T-helper 17 cell (primary cell): ENCODE measurements around the gene LHFPL3. TPM values are rescaled to one million over a fixed set of nuclear protein-coding genes. Genes with fewer than 3 reads are reported as not detected.
"Not testable (repeated sequence)": the region's sequence is repeated elsewhere in the genome, so short reads cannot be mapped to it uniquely, and the experiment has no call there.

ENCODE experiments used
- ATAC-seq: fragments of 150-1000 bp; cut with Tn5 transposase; 2 replicates; pipeline ENCODE4 v1.10.0; 2021; ENCODE audit warnings: mild to moderate bottlenecking, moderate library complexity
- DNase-seq, 3 donors: peaks; one replicate each; pipeline versions ENCODE4 v3.0.0 to v3.0.0-alpha.2; 2020 to 2021
- H3K9me3 ChIP-seq: one replicate; pipeline ENCODE4 v1.7.0; 2013; ENCODE audit warnings: low read length, mild to moderate bottlenecking; ENCODE audit not compliant: control insufficient read depth, poor library complexity, severe bottlenecking
- H3K27ac Mint-ChIP-seq: one replicate; pipeline ENCODE4 v1.8.0; 2022; ENCODE audit warnings: mild to moderate bottlenecking, moderate library complexity, mixed read lengths
- H3K27me3 Mint-ChIP-seq: one replicate; pipeline ENCODE4 v1.8.0; 2022; ENCODE audit warnings: mixed read lengths
- H3K36me3 Mint-ChIP-seq: one replicate; pipeline ENCODE4 v1.8.0; 2022; ENCODE audit warnings: low read depth, mixed read lengths
- H3K4me1 Mint-ChIP-seq: one replicate; pipeline ENCODE4 v1.8.0; 2022; ENCODE audit warnings: mild to moderate bottlenecking, mixed read lengths
- H3K4me3 Mint-ChIP-seq: one replicate; pipeline ENCODE4 v1.8.0; 2022; ENCODE audit warnings: mild to moderate bottlenecking, moderate library complexity, mixed read lengths
- total RNA-seq, 4 donors: library from RNA in 2 of 4; stranded (reverse) in 2 of 4; gene quantifications; one replicate each; pipeline ENCODE4 v1.2.3 and lab custom pipeline; 2022 to 2026

The LHFPL3 gene
- total RNA-seq, 2 donors from 2014 or later = not detected

- H3K27ac Mint-ChIP-seq = no peak overlapping the region
- no peaks in the 10 kb centered on the region for H3K4me1 Mint-ChIP-seq
- DNase-seq (no peak), ATAC-seq (no peak)
- H3K9me3 ChIP-seq = no peaks in the 10 kb centered on the region
- H3K36me3 Mint-ChIP-seq = peaks cover 2% of the 10 kb centered on the region
- no peak overlapping the region for H3K4me3 Mint-ChIP-seq
- peaks cover 32% of the 10 kb centered on the region for H3K27me3 Mint-ChIP-seq
Observed at GRCh38 chr7:104652865-104653264, 324.5 kb downstream of the LHFPL3 start.

- ATAC-seq = no peak
- no peak overlapping the region for H3K4me3 Mint-ChIP-seq
- H3K9me3 ChIP-seq = no peaks in the 10 kb centered on the region
- no peaks in the 10 kb centered on the region for H3K4me1 Mint-ChIP-seq
- peaks cover 22% of the 10 kb centered on the region for H3K27me3 Mint-ChIP-seq
- no peak overlapping the region for H3K27ac Mint-ChIP-seq
- peaks cover 2% of the 10 kb centered on the region for H3K36me3 Mint-ChIP-seq
- no peak for DNase-seq
Observed at GRCh38 chr7:104653825-104654401, 325.5 kb downstream of the LHFPL3 start.

- Mint-ChIP-seq H3K27ac (no peak overlapping the region), H3K4me1 (peaks cover 2% of the 10 kb centered on the region), H3K4me3 (no peak overlapping the region), H3K27me3 (peaks cover 10% of the 10 kb centered on the region), H3K36me3 (peaks cover 2% of the 10 kb centered on the region)
- H3K9me3 ChIP-seq = no peaks in the 10 kb centered on the region
- ATAC-seq = no peak
- no peak for DNase-seq
Observed at GRCh38 chr7:104655592-104655991, 327.2 kb downstream of the LHFPL3 start.

GRCh38 chr7:104656467-104656866 lies 328.1 kb downstream of the LHFPL3 start:
- peaks cover 2% of the 10 kb centered on the region for H3K36me3 Mint-ChIP-seq
- H3K4me1 Mint-ChIP-seq = peaks cover 2% of the 10 kb centered on the region
- DNase-seq = no peak
- no peak overlapping the region for H3K4me3 Mint-ChIP-seq
- H3K27ac Mint-ChIP-seq = no peak overlapping the region
- no peaks in the 10 kb centered on the region for H3K9me3 ChIP-seq
- peaks cover 4% of the 10 kb centered on the region for H3K27me3 Mint-ChIP-seq
- no peak for ATAC-seq

GRCh38 chr7:104657134-104657533 lies 328.7 kb downstream of the LHFPL3 start:
- H3K4me1 Mint-ChIP-seq = peaks cover 2% of the 10 kb centered on the region
- no peaks in the 10 kb centered on the region for H3K9me3 ChIP-seq
- H3K27ac Mint-ChIP-seq = no peak overlapping the region
- no peaks in the 10 kb centered on the region for H3K27me3 Mint-ChIP-seq
- no peak for DNase-seq
- H3K36me3 Mint-ChIP-seq = no peaks in the 10 kb centered on the region
- ATAC-seq = no peak
- no peak overlapping the region for H3K4me3 Mint-ChIP-seq

GRCh38 chr7:104661575-104661974 lies 333.2 kb downstream of the LHFPL3 start:
- H3K4me1 Mint-ChIP-seq = peaks cover 2% of the 10 kb centered on the region
- H3K27me3 Mint-ChIP-seq = peaks cover 7% of the 10 kb centered on the region
- no peak for DNase-seq
- H3K4me3 Mint-ChIP-seq = no peak overlapping the region
- no peaks in the 10 kb centered on the region for H3K36me3 Mint-ChIP-seq
- H3K9me3 ChIP-seq = no peaks in the 10 kb centered on the region
- no peak overlapping the region for H3K27ac Mint-ChIP-seq
- no peak for ATAC-seq

- Mint-ChIP-seq H3K27ac (no peak overlapping the region), H3K4me1 (no peaks in the 10 kb centered on the region), H3K36me3 (no peaks in the 10 kb centered on the region), H3K27me3 (peaks cover 11% of the 10 kb centered on the region), H3K4me3 (no peak overlapping the region)
- ATAC-seq = no peak
- DNase-seq = no peak
- H3K9me3 ChIP-seq = no peaks in the 10 kb centered on the region
Observed at GRCh38 chr7:104664648-104665047, 336.2 kb downstream of the LHFPL3 start.

GRCh38 chr7:104677587-104677986 lies 349.2 kb downstream of the LHFPL3 start:
- no peaks in the 10 kb centered on the region for H3K9me3 ChIP-seq
- Mint-ChIP-seq H3K36me3 (no peaks in the 10 kb centered on the region), H3K4me3 (no peak overlapping the region), H3K4me1 (no peaks in the 10 kb centered on the region), H3K27ac (no peak overlapping the region), H3K27me3 (peaks cover 22% of the 10 kb centered on the region)
- DNase-seq = no peak
- ATAC-seq = no peak

GRCh38 chr7:104679085-104679484 lies 350.7 kb downstream of the LHFPL3 start:
- H3K4me3 Mint-ChIP-seq = no peak overlapping the region
- DNase-seq (no peak), ATAC-seq (no peak)
- no peaks in the 10 kb centered on the region for H3K36me3 Mint-ChIP-seq
- no peaks in the 10 kb centered on the region for H3K9me3 ChIP-seq
- H3K4me1 Mint-ChIP-seq = no peaks in the 10 kb centered on the region
- H3K27me3 Mint-ChIP-seq = peaks cover 17% of the 10 kb centered on the region
- no peak overlapping the region for H3K27ac Mint-ChIP-seq

- H3K4me3 Mint-ChIP-seq = no peak overlapping the region
- no peak overlapping the region for H3K27ac Mint-ChIP-seq
- no peaks in the 10 kb centered on the region for H3K4me1 Mint-ChIP-seq
- DNase-seq (no peak), ATAC-seq (no peak)
- H3K36me3 Mint-ChIP-seq = no peaks in the 10 kb centered on the region
- peaks cover 8% of the 10 kb centered on the region for H3K27me3 Mint-ChIP-seq
- no peaks in the 10 kb centered on the region for H3K9me3 ChIP-seq
Observed at GRCh38 chr7:104686286-104686685, 357.9 kb downstream of the LHFPL3 start.

- no peak overlapping the region for H3K4me3 Mint-ChIP-seq
- no peak for ATAC-seq
- no peak overlapping the region for H3K27ac Mint-ChIP-seq
- no peaks in the 10 kb centered on the region for H3K27me3 Mint-ChIP-seq
- no peaks in the 10 kb centered on the region for H3K9me3 ChIP-seq
- H3K36me3 Mint-ChIP-seq = no peaks in the 10 kb centered on the region
- H3K4me1 Mint-ChIP-seq = no peaks in the 10 kb centered on the region
- no peak for DNase-seq
Observed at GRCh38 chr7:104694710-104695109, 366.3 kb downstream of the LHFPL3 start.

GRCh38 chr7:104695563-104695962 lies 367.2 kb downstream of the LHFPL3 start:
- no peaks in the 10 kb centered on the region for H3K9me3 ChIP-seq
- H3K4me3 Mint-ChIP-seq = no peak overlapping the region
- H3K4me1 Mint-ChIP-seq = no peaks in the 10 kb centered on the region
- no peaks in the 10 kb centered on the region for H3K27me3 Mint-ChIP-seq
- ATAC-seq (no peak), DNase-seq (no peak)
- no peaks in the 10 kb centered on the region for H3K36me3 Mint-ChIP-seq
- no peak overlapping the region for H3K27ac Mint-ChIP-seq

GRCh38 chr7:104700336-104700735 lies 371.9 kb downstream of the LHFPL3 start:
- Mint-ChIP-seq H3K27me3 (peaks cover 3% of the 10 kb centered on the region), H3K4me3 (no peak overlapping the region), H3K4me1 (no peaks in the 10 kb centered on the region), H3K27ac (no peak overlapping the region), H3K36me3 (no peaks in the 10 kb centered on the region)
- no peaks in the 10 kb centered on the region for H3K9me3 ChIP-seq
- DNase-seq (no peak), ATAC-seq (no peak)

GRCh38 chr7:104721027-104721426 lies 392.6 kb downstream of the LHFPL3 start:
- H3K36me3 Mint-ChIP-seq, H3K9me3 ChIP-seq, ATAC-seq, DNase-seq, H3K4me3 Mint-ChIP-seq, H3K27ac Mint-ChIP-seq, H3K4me1 Mint-ChIP-seq: not testable (repeated sequence)
- peaks cover 16% of the 10 kb centered on the region for H3K27me3 Mint-ChIP-seq
